ENCODE measurements around the gene MFNG.

MFNG gene

DNA sequence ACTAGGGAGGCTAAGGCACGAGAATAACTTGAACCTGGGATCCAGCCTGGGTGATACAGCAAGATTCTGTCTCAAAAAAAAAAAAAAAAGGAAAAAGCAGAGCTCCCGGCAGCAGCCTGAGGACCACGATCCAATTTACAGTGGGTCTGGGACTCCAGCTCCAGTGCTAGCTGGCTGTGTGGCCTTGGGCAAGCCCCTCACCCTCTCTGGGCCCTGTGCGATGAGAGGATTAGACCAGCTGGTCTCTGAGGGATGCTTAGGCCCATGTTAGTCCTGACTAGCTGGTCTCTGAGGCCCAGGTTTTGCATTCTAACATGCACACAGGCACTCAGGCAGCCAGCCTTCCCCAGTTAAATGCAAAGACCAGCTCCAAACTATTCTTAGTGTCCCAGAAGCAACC is 19.4 kb upstream of the MFNG start:
- no peak overlapping the region for H3K4me2 ChIP-seq (ENCODE audit: low read depth, low read length, poor library complexity, severe bottlenecking)
- no peaks in the 10 kb centered on the region for H3K27me3 ChIP-seq (ENCODE audit: insufficient read depth, low read length, poor library complexity, severe bottlenecking)
- no peaks in the 10 kb centered on the region for H3K79me2 ChIP-seq (ENCODE audit: insufficient read depth, low read length)
- no peaks in the 10 kb centered on the region for H3K36me3 ChIP-seq (ENCODE audit: insufficient read depth, low read length)
- H3K4me1 ChIP-seq (ENCODE audit: insufficient read depth, low read length, poor library complexity, severe bottlenecking), result peaks cover 7% of the 10 kb centered on the region
- no peak overlapping the region for H3K9ac ChIP-seq (ENCODE audit: low read depth, low read length, poor library complexity, severe bottlenecking)
- no peaks in the 10 kb centered on the region for H3K9me2 ChIP-seq (replicated peaks; ENCODE audit: low read depth, low read length)
- no peak for TF ChIP-seq EZH2phosphoT487 (IDR thresholded peaks at IDR 0.05; ENCODE audit: borderline replicate concordance)
- TF ChIP-seq, protein P1, sequence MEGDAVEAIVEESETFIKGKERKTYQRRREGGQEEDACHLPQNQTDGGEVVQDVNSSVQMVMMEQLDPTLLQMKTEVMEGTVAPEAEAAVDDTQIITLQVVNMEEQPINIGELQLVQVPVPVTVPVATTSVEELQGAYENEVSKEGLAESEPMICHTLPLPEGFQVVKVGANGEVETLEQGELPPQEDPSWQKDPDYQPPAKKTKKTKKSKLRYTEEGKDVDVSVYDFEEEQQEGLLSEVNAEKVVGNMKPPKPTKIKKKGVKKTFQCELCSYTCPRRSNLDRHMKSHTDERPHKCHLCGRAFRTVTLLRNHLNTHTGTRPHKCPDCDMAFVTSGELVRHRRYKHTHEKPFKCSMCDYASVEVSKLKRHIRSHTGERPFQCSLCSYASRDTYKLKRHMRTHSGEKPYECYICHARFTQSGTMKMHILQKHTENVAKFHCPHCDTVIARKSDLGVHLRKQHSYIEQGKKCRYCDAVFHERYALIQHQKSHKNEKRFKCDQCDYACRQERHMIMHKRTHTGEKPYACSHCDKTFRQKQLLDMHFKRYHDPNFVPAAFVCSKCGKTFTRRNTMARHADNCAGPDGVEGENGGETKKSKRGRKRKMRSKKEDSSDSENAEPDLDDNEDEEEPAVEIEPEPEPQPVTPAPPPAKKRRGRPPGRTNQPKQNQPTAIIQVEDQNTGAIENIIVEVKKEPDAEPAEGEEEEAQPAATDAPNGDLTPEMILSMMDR (conservative IDR thresholded peaks at IDR 0.05; ENCODE audit: low read length), result no peak
- no peaks in the 10 kb centered on the region for H3K9me3 ChIP-seq (ENCODE audit: insufficient read depth, low read depth, low read length)
- H2AFZ ChIP-seq (ENCODE audit: low read length), result no peak overlapping the region
- H3K4me3 ChIP-seq (ENCODE audit: low read length, poor library complexity, severe bottlenecking), result no peak overlapping the region
- no peaks in the 10 kb centered on the region for H3F3A ChIP-seq (ENCODE audit: low read depth)
- no peaks in the 10 kb centered on the region for H4K20me1 ChIP-seq (ENCODE audit: insufficient read depth, low read length, poor library complexity, severe bottlenecking)

DNA sequence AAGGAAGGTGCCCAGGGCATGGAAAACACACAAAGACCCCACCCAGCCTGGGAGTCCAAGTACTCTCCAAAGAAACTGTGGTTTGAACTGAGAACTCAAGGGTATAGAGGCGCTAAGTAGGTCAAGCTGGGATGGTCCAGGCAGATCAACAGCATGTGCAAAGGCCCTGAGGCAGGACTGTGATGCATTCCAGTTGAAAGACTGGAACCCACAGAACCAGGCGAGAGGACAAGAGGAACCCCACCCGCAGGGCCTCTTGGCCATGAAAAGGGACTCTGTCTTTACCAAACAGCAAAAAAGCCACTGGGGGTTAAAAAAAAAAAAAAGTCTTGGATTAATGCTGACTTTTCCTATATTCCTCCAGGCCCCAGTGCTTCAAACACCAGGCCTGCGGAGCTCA is 18.8 kb upstream of the MFNG start:
- no peak overlapping the region for H2AFZ ChIP-seq (ENCODE audit: low read length)
- TF ChIP-seq EZH2phosphoT487 (IDR thresholded peaks at IDR 0.05; ENCODE audit: borderline replicate concordance), result no peak
- TF ChIP-seq, protein P1 (conservative IDR thresholded peaks at IDR 0.05; ENCODE audit: low read length), result no peak
- no peak overlapping the region for H3K4me2 ChIP-seq (ENCODE audit: low read depth, low read length, poor library complexity, severe bottlenecking)
- no peaks in the 10 kb centered on the region for H3K9me3 ChIP-seq (ENCODE audit: insufficient read depth, low read depth, low read length)
- H3K9ac ChIP-seq (ENCODE audit: low read depth, low read length, poor library complexity, severe bottlenecking), result no peak overlapping the region
- no peaks in the 10 kb centered on the region for H3K36me3 ChIP-seq (ENCODE audit: insufficient read depth, low read length)
- H3K4me1 ChIP-seq (ENCODE audit: insufficient read depth, low read length, poor library complexity, severe bottlenecking), result peaks cover 7% of the 10 kb centered on the region
- H3K4me3 ChIP-seq (ENCODE audit: low read length, poor library complexity, severe bottlenecking), result no peak overlapping the region
- H3F3A ChIP-seq (ENCODE audit: low read depth), result no peaks in the 10 kb centered on the region
- H3K9me2 ChIP-seq (replicated peaks; ENCODE audit: low read depth, low read length), result no peaks in the 10 kb centered on the region
- no peaks in the 10 kb centered on the region for H3K27me3 ChIP-seq (ENCODE audit: insufficient read depth, low read length, poor library complexity, severe bottlenecking)
- no peaks in the 10 kb centered on the region for H3K79me2 ChIP-seq (ENCODE audit: insufficient read depth, low read length)
- no peaks in the 10 kb centered on the region for H4K20me1 ChIP-seq (ENCODE audit: insufficient read depth, low read length, poor library complexity, severe bottlenecking)

GRCh38 chr22:37503850-37504249 is 17.7 kb upstream of the MFNG start:
- H3F3A ChIP-seq (ENCODE audit: low read depth), result no peaks in the 10 kb centered on the region
- peaks cover 7% of the 10 kb centered on the region for H3K4me1 ChIP-seq (ENCODE audit: insufficient read depth, low read length, poor library complexity, severe bottlenecking)

More at GRCh38 chr22:37503850-37504249, 17.7 kb upstream of the MFNG start:
- no peaks in the 10 kb centered on the region for H3K36me3 ChIP-seq (ENCODE audit: insufficient read depth, low read length)
- no peaks in the 10 kb centered on the region for H3K27me3 ChIP-seq (ENCODE audit: insufficient read depth, low read length, poor library complexity, severe bottlenecking)
- no peaks in the 10 kb centered on the region for H4K20me1 ChIP-seq (ENCODE audit: insufficient read depth, low read length, poor library complexity, severe bottlenecking)
- no peak overlapping the region for H3K9ac ChIP-seq (ENCODE audit: low read depth, low read length, poor library complexity, severe bottlenecking)
- no peak overlapping the region for H3K4me3 ChIP-seq (ENCODE audit: low read length, poor library complexity, severe bottlenecking)
- H3K4me2 ChIP-seq (ENCODE audit: low read depth, low read length, poor library complexity, severe bottlenecking), result no peak overlapping the region
- H3K9me2 ChIP-seq (replicated peaks; ENCODE audit: low read depth, low read length), result no peaks in the 10 kb centered on the region
- no peak overlapping the region for H2AFZ ChIP-seq (ENCODE audit: low read length)
- H3K9me3 ChIP-seq (ENCODE audit: insufficient read depth, low read depth, low read length), result no peaks in the 10 kb centered on the region
- no peaks in the 10 kb centered on the region for H3K79me2 ChIP-seq (ENCODE audit: insufficient read depth, low read length)
- TF ChIP-seq EZH2phosphoT487 (IDR thresholded peaks at IDR 0.05; ENCODE audit: borderline replicate concordance), result no peak
- TF ChIP-seq, protein P1 (conservative IDR thresholded peaks at IDR 0.05; ENCODE audit: low read length), result no peak

Data from Loucy (cell line).